ES-I3 (cell line): ENCODE data around the gene ADPRS.

Experiments used
- H3K36me3 ChIP-seq: 2 replicates; pipeline ENCODE4 v1.6.1; 2013; ENCODE audit warnings: mild to moderate bottlenecking, low read length, control low read depth, moderate library complexity; ENCODE audit not compliant: insufficient read depth
- H3K4me1 ChIP-seq: 2 replicates; pipeline ENCODE4 v1.6.1; 2013; ENCODE audit warnings: mild to moderate bottlenecking, control low read depth, low read length; ENCODE audit not compliant: insufficient read depth
- H3K9ac ChIP-seq: 2 replicates; pipeline ENCODE4 v1.6.1; 2013; ENCODE audit warnings: low read depth, mild to moderate bottlenecking, low read length, moderate library complexity
- H3K9me3 ChIP-seq: 2 replicates; pipeline ENCODE4 v1.6.1; 2013; ENCODE audit warnings: mild to moderate bottlenecking, low read length, moderate library complexity; ENCODE audit not compliant: control insufficient read depth, insufficient read depth

The ADPRS gene

GRCh38 chr1:36083635-36084496 is 4.8 kb upstream of the ADPRS start, which contains the start of gene TEKT2:
Gene TEKT2, plus strand, starts transcription at chr1:36084094. Its CDS starts 828 bp downstream, at chr1:36084922.
- peak within 1 kb of the TSS; percentile 52; the same call in 1 of the 2 replicates for H3K9ac ChIP-seq
- no peaks in the 10 kb centered on the region for H3K36me3 ChIP-seq
- H3K4me1 ChIP-seq: no peaks in the 10 kb centered on the region

GRCh38 chr1:36084497-36085115 is 4.1 kb upstream of the ADPRS start:
- no peaks in the 10 kb centered on the region for H3K4me1 ChIP-seq
- no peaks in the 10 kb centered on the region for H3K36me3 ChIP-seq
- H3K9me3 ChIP-seq: no peaks in the 10 kb centered on the region
- H3K9ac ChIP-seq: peak overlapping the region; percentile 52; the same call in 1 of the 2 replicates

More at GRCh38 chr1:36083635-36084496, 4.8 kb upstream of the ADPRS start, which contains the start of gene TEKT2:
- H3K9me3 ChIP-seq: no peaks in the 10 kb centered on the region

GRCh38 chr1:36085126-36085525 is 3.6 kb upstream of the ADPRS start:
- Histone ChIP-seq H3K36me3 (no peaks in the 10 kb centered on the region), H3K9me3 (no peaks in the 10 kb centered on the region), H3K4me1 (no peaks in the 10 kb centered on the region), H3K9ac (no peak overlapping the region; the same call in 1 of the 2 replicates)

GRCh38 chr1:36085686-36086526 is 2.8 kb upstream of the ADPRS start:
- H3K36me3 ChIP-seq: no peaks in the 10 kb centered on the region
- no peaks in the 10 kb centered on the region for H3K4me1 ChIP-seq
- H3K9me3 ChIP-seq: no peaks in the 10 kb centered on the region
- no peak overlapping the region for H3K9ac ChIP-seq

GRCh38 chr1:36086529-36087232 is 2.0 kb upstream of the ADPRS start:
- Histone ChIP-seq H3K36me3 (no peaks in the 10 kb centered on the region; the same call in 1 of the 2 replicates), H3K9me3 (no peaks in the 10 kb centered on the region), H3K9ac (no peak overlapping the region), H3K4me1 (no peaks in the 10 kb centered on the region)

GRCh38 chr1:36087233-36088123 is 1.2 kb upstream of the ADPRS start:
- no peaks in the 10 kb centered on the region for H3K4me1 ChIP-seq
- H3K9me3 ChIP-seq: no peaks in the 10 kb centered on the region
- no peak overlapping the region for H3K9ac ChIP-seq
- peaks cover 4% of the 10 kb centered on the region; the same call in 1 of the 2 replicates for H3K36me3 ChIP-seq

- H3K9ac ChIP-seq: peak overlapping the region; percentile 80; the same call in 1 of the 2 replicates
- H3K9me3 ChIP-seq: no peaks in the 10 kb centered on the region
- no peaks in the 10 kb centered on the region for H3K4me1 ChIP-seq
- peaks cover 12% of the 10 kb centered on the region for H3K36me3 ChIP-seq
Measured at GRCh38 chr1:36088265-36088576, 471 bp upstream of the ADPRS start.

GRCh38 chr1:36089393-36090121 is 865 bp downstream of the ADPRS start:
- Histone ChIP-seq H3K9me3 (no peaks in the 10 kb centered on the region), H3K4me1 (no peaks in the 10 kb centered on the region), H3K36me3 (peaks cover 18% of the 10 kb centered on the region), H3K9ac (peak overlapping the region; percentile 80)

- Histone ChIP-seq H3K9ac (no peak overlapping the region), H3K36me3 (peaks cover 18% of the 10 kb centered on the region), H3K4me1 (no peaks in the 10 kb centered on the region), H3K9me3 (no peaks in the 10 kb centered on the region)
Measured at GRCh38 chr1:36091141-36091540, 2.4 kb downstream of the ADPRS start.

GRCh38 chr1:36091698-36092097 is 3.0 kb downstream of the ADPRS start:
- H3K9ac ChIP-seq: no peak overlapping the region
- H3K36me3 ChIP-seq: peaks cover 18% of the 10 kb centered on the region
- 0 out of 2 replicates have a peak, but pooled peaks cover 2% of the 10 kb centered on the region for H3K4me1 ChIP-seq
- H3K9me3 ChIP-seq: no peaks in the 10 kb centered on the region

GRCh38 chr1:36092166-36092797 is 3.6 kb downstream of the ADPRS start:
- Histone ChIP-seq H3K36me3 (peaks cover 18% of the 10 kb centered on the region), H3K9ac (no peak overlapping the region), H3K9me3 (no peaks in the 10 kb centered on the region)

GRCh38 chr1:36092798-36093185 is 4.1 kb downstream of the ADPRS start:
- Histone ChIP-seq H3K4me1 (peaks cover 4% of the 10 kb centered on the region; the same call in 1 of the 2 replicates), H3K36me3 (peaks cover 18% of the 10 kb centered on the region), H3K9ac (no peak overlapping the region), H3K9me3 (no peaks in the 10 kb centered on the region)

More at GRCh38 chr1:36092166-36092797, 3.6 kb downstream of the ADPRS start:
- H3K4me1 ChIP-seq: 0 out of 2 replicates have a peak, but pooled peaks cover 4% of the 10 kb centered on the region
